Peyer's patch (tissue), 4 donors: ENCODE data around the gene DNPH1. TPM values are rescaled to one million over a fixed set of nuclear protein-coding genes. Genes with fewer than 3 reads are reported as not detected.
A peak's percentile ranks its signal among the peaks of the same experiment; 100 is the strongest.

Source experiments
- DNase-seq, 3 donors: peaks; one replicate each; pipeline ENCODE4 v3.0.0-alpha.2; 2017 to 2019
- H3K27ac ChIP-seq, 4 donors: fragments of 200-600 bp; sonication (generic); one replicate each; pipeline ENCODE4 v1.5.1; 2016 to 2019
- H3K27me3 ChIP-seq, 2 donors: fragments of 200-600 bp; sonication (generic); one replicate each; pipeline ENCODE4 v1.5.1; 2019
- H3K36me3 ChIP-seq, 3 donors: fragments of 200-600 bp; sonication (generic); one replicate each; pipeline ENCODE4 v1.5.1; 2016 to 2019
- H3K4me1 ChIP-seq, 4 donors: fragments of 200-600 bp; sonication (generic); one replicate each; pipeline ENCODE4 v1.5.1; 2016 to 2019
- H3K4me3 ChIP-seq, 4 donors: fragments of 200-600 bp; sonication (generic); 1 replicate in 3 of 4; 2 replicates in 1 of 4; pipeline ENCODE4 v1.5.1; 2016 to 2019; ENCODE audit warnings: mild to moderate bottlenecking in 1 of 4
- H3K9me3 ChIP-seq, 4 donors: fragments of 200-600 bp; sonication (generic); one replicate each; pipeline ENCODE4 v1.5.1; 2016 to 2019; ENCODE audit warnings: mild to moderate bottlenecking in 1 of 4
- CTCF ChIP-seq, 6 experiments: fragments of 450-650 bp in 4 of 6; fragments of 200-600 bp in 2 of 6; sonication (generic) in 1 of 6; IDR thresholded peaks; one replicate each; pipeline ENCODE4 v1.5.1; 2017 to 2019; ENCODE audit warnings: antibody characterized with exemption in 6 of 6, mild to moderate bottlenecking in 3 of 6, moderate library complexity in 1 of 6
- POLR2A ChIP-seq, 2 donors: fragments of 450-650 bp; IDR thresholded peaks; one replicate each; pipeline ENCODE4 v1.5.1; 2017; ENCODE audit warnings: antibody characterized with exemption in 2 of 2, mild to moderate bottlenecking in 2 of 2, moderate library complexity in 2 of 2
- total RNA-seq, 4 donors: library from RNA; depleted of rRNA; stranded (reverse); fragments of >200 nt; gene quantifications; one replicate each; pipeline ENCODE4 v1.1.0, GENCODE V29; 2016

Gene DNPH1
- total RNA-seq, 4 donors from 2014 or later, result 138 to 304 (median 176) TPM

GRCh38 chr6:43175676-43176422 lies 53.4 kb downstream of the DNPH1 start:
- Histone ChIP-seq H3K27me3 (no peaks in the 10 kb centered on the region), H3K4me1 (peaks cover 5 to 29% (median 11%) of the 10 kb centered on the region in 4 donors), H3K36me3 (peaks cover 0 to 51% (median 0%) of the 10 kb centered on the region in 3 donors), H3K4me3 (no peak overlapping the region), H3K9me3 (no peaks in the 10 kb centered on the region), H3K27ac (peak overlapping the region in 2 of 4 donors; percentile 99)
- no peak for DNase-seq
- TF ChIP-seq POLR2A (IDR thresholded peaks at IDR 0.05), result no peak
- TF ChIP-seq CTCF (IDR thresholded peaks at IDR 0.05), result no peak

Other genes with a start within 250 kb of the DNPH1 start
- gene PPP2R5D, start 244.9 kb downstream of the DNPH1 start, total RNA-seq, result 100 to 1,000 TPM in 3 of 4 donors, 10 to 100 TPM in 1; 84.2 to 177 (median 152) TPM
- 10 to 100 TPM; 34.3 to 40.4 (median 36.1) TPM for gene MEA1, start 215.5 kb downstream of the DNPH1 start, total RNA-seq
- gene KLHDC3, start 215.2 kb downstream of the DNPH1 start, total RNA-seq, result 10 to 100 TPM; 38.8 to 59.2 (median 52.6) TPM
- gene RRP36, start 207.9 kb downstream of the DNPH1 start, total RNA-seq, result 10 to 100 TPM; 39.2 to 75.9 (median 50.4) TPM
- gene CUL7, start 175.6 kb downstream of the DNPH1 start, total RNA-seq, result 10 to 100 TPM; 19.4 to 33.0 (median 23.1) TPM
- 10 to 100 TPM; 19.0 to 40.8 (median 22.1) TPM for gene MRPL2, start 170.0 kb downstream of the DNPH1 start, total RNA-seq
- gene KLC4, start 169.8 kb downstream of the DNPH1 start, total RNA-seq, result 100 to 1,000 TPM in 3 of 4 donors, 10 to 100 TPM in 1; 50.3 to 214 (median 183) TPM
- 10 to 100 TPM in 3 of 4 donors, 1 to 10 TPM in 1; 4.4 to 22.3 (median 18.3) TPM for gene PTK7, start 153.2 kb downstream of the DNPH1 start, total RNA-seq
- gene SRF, start 58.2 kb downstream of the DNPH1 start, total RNA-seq, result 10 to 100 TPM; 23.1 to 29.7 (median 26.4) TPM
- 100 to 1,000 TPM in 1 of 4 donors, 10 to 100 TPM in 3; 55.5 to 114 (median 85.5) TPM for gene CUL9, start 47.3 kb downstream of the DNPH1 start, total RNA-seq
- 1 to 10 TPM in 3 of 4 donors, not detected in 1; 1.4 to 2.4 (median 1.4) TPM for gene TTBK1, start 14.0 kb upstream of the DNPH1 start, total RNA-seq
- gene SLC22A7, start 68.8 kb upstream of the DNPH1 start, total RNA-seq, result under 1 TPM in 1 of 4 donors, not detected in 3; 0.80 TPM
- gene CRIP3, start 79.3 kb upstream of the DNPH1 start, total RNA-seq, result 1 to 10 TPM in 1 of 4 donors, not detected in 3; 6.8 TPM
- gene ZNF318, start 140.2 kb upstream of the DNPH1 start, total RNA-seq, result 10 to 100 TPM; 16.6 to 42.9 (median 24.5) TPM
- gene ABCC10, start 198.1 kb upstream of the DNPH1 start, total RNA-seq, result 10 to 100 TPM; 30.3 to 75.2 (median 48.2) TPM
- gene DLK2, start 226.1 kb upstream of the DNPH1 start, total RNA-seq, result not detected
- 10 to 100 TPM; 21.4 to 58.6 (median 45.7) TPM for gene TJAP1, start 248.1 kb upstream of the DNPH1 start, total RNA-seq